GM12891 (cell line): ENCODE measurements around the gene SEZ6L2.
"Not testable (repeated sequence)": the region's sequence is repeated elsewhere in the genome, so short reads cannot be mapped to it uniquely, and the experiment has no call there.

Experiments
- DNase-seq: peaks from one replicate; pipeline ENCODE4 v3.0.0; 2011; ENCODE audit warnings: low spot score; ENCODE audit not compliant: insufficient read length
- FAIRE-seq: peaks from 2 replicates; lab custom pipeline; 2011; peaks lifted over from hg19 to GRCh38; lab: Jason Lieb, UNC
- PAX5 ChIP-seq: IDR thresholded peaks from 2 replicates; pipeline ENCODE4 v1.6.1; 2011; ENCODE audit warnings: low read length, moderate library complexity, mild to moderate bottlenecking; ENCODE audit not compliant: insufficient read depth, severe bottlenecking
- POLR2A ChIP-seq: IDR thresholded peaks from 2 replicates; pipeline ENCODE4 v1.6.1; 2011; ENCODE audit warnings: low read depth, low read length, control low read depth
- POLR2AphosphoS5 ChIP-seq: IDR thresholded peaks from 2 replicates; pipeline ENCODE4 v1.6.1; 2011; ENCODE audit warnings: low read depth, low read length, control low read depth
- POU2F2 ChIP-seq: IDR thresholded peaks from 2 replicates; pipeline ENCODE4 v1.6.1; 2011; ENCODE audit warnings: low read depth, mild to moderate bottlenecking, control low read depth, low read length, moderate library complexity
- SPI1 ChIP-seq: IDR thresholded peaks from 2 replicates; pipeline ENCODE4 v1.6.1; 2011; ENCODE audit warnings: low read depth, low read length, control low read depth
- TAF1 ChIP-seq: IDR thresholded peaks from 2 replicates; pipeline ENCODE4 v1.6.1; 2011; ENCODE audit warnings: low read depth, low read length, control low read depth

The SEZ6L2 gene

DNA sequence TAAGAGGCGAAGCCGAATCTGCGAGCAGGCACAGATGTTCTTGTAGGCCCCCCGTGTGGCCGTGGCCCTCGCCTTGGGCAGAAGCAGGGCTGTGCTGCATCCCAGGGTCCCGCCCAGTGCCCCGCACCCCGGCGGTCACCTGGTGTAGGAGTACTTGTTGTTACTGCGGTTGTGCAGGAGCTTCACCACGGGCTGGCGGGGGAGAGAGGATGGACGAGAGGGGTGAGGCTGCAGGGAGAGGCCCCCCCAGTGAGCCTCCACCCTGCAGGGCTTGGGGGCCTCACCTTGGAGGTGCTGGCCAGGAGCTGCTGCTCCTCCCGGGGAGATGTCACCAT is 12.3 kb upstream of the SEZ6L2 start:
- FAIRE-seq (no peak), DNase-seq (no peak)
- TF ChIP-seq PAX5 (no peak), TAF1 (no peak)

DNA sequence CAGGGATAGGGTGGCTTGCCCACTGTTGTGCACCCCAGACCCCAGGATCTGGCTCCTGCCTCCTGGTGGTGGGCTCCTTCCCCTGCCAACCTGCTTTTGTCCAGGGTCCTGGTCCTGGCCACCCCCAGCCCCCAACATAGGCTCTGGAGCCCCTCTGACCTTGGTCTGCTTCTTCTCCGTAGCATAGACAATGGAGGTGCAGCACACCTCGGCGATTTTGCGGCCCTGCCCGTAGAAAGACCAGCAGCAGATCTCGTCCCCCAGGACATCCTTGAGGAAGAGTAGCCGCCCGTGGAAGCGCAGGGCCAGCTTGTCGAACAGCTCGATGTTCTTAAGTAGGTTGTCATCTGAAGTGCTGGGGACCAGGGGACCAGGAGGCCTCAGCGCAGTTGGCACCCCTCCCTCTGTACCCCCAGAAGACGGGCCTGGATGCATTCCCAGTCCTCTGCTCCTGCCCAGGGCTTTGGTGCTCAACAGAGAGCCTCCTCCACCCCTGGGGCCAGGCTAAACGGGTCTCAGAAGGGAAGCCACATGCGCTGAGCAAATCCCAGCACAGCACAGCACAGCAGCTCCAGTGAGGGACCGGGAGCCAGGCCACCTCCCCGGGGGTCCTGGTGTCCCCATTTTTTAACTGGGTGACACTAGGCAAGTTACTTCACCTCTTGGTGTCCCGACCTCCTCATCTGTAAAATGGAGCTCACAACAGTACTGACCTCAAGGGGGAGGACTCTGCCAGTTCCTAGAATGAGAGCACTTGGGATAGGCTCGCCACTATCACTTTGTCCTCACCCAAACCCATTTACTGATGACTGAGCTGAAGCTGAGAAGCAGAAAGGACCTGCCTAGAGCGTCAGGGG is 11.7 kb upstream of the SEZ6L2 start:
- no peak for TF ChIP-seq POLR2AphosphoS5
- DNase-seq (no peak), FAIRE-seq (no peak)

DNA sequence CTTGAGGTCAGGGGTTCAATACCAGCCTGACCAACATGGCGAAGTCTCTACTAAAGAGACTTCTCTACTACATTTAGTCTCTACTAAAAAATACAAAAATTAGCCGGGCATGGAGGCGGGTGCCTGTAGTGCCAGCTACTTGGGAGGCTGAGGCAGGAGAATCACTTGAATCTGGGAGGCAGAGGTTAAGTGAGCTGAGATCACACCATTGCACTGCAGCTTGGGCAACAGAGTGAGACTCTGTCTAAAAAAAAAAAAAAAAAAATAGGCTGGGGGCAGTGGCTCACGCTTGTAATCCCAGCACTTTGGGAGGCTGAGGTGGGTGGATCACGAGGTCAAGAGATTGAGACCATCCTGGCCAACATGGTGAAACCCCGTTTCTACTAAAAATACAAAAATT is 10.5 kb upstream of the SEZ6L2 start:
- not testable (repeated sequence) for FAIRE-seq, DNase-seq

DNA sequence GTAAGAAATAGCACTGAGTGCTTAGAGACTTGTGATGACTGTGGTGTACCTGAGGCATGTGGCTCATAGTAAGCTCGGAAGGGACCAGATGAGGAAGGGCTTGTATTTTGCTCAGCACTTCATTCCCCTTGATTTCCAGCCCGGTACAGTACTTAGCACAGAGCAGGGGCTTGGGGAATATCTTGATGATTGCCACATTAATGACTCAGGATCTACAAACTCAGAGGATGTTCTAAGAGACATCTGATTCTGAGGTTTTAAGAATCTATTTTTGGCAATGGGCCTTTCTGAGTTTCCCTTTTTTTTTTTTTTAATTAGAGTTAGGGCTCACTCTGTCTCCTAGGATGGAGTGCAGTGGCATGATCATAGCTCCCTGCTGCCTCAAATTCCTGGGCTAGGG is 10.0 kb upstream of the SEZ6L2 start:
- no peak for FAIRE-seq
- no peak for DNase-seq
- TF ChIP-seq PAX5 (no peak), TAF1 (no peak), POLR2AphosphoS5 (no peak), POLR2A (no peak), POU2F2 (no peak), SPI1 (no peak)

DNA sequence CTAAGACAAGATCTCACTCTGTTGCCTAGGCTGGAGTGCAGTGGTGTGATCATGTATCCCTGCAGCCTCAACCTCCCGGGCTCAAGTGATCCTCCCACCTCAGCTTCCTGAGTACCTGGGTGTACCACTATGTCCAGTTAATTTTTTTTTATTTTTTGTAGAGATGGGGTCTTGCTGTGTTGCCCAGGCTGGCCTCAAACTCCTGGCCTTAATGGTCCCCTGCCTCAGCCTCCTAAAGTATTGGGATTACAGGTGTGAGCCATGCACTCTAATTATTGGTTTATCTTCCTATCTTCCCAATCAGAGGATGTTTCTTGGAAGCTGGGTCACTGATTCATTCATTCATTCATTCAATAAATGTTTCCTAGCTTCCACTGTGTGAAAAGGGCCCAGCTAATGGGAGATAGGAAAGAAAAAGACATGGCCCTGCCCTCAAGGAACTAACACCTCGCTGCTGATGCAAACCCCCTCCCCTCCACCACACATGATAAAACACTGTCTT is 9.4 kb upstream of the SEZ6L2 start:
- no peak for TF ChIP-seq POU2F2
- no peak for TF ChIP-seq POLR2AphosphoS5
- TF ChIP-seq POLR2A: no peak
- TF ChIP-seq PAX5: no peak
- DNase-seq: no peak
- FAIRE-seq: no peak

DNA sequence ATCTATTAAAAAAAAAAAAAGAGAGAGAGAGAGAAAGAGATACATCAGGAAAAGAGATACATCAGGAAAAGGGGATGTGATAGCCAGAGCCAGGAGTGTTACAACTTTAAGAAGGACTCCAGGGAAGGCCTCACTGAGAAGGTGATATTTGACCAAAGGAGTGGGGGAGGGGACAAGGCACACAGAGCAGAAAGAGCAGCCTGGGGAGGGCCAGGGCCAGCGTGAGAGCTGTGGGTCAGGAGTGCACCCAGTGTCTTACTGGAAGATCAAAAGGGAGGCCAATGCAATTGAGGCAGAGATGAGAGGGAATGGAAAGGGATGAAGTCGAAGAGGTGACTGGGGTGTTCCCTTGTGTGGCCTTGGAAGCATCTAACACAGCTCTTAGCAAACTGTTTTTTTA is 8.6 kb upstream of the SEZ6L2 start:
- DNase-seq (no peak), FAIRE-seq (no peak)
- no peak for TF ChIP-seq POU2F2
- no peak for TF ChIP-seq SPI1
- no peak for TF ChIP-seq POLR2A
- TF ChIP-seq TAF1: no peak
- TF ChIP-seq PAX5: no peak
- no peak for TF ChIP-seq POLR2AphosphoS5

DNA sequence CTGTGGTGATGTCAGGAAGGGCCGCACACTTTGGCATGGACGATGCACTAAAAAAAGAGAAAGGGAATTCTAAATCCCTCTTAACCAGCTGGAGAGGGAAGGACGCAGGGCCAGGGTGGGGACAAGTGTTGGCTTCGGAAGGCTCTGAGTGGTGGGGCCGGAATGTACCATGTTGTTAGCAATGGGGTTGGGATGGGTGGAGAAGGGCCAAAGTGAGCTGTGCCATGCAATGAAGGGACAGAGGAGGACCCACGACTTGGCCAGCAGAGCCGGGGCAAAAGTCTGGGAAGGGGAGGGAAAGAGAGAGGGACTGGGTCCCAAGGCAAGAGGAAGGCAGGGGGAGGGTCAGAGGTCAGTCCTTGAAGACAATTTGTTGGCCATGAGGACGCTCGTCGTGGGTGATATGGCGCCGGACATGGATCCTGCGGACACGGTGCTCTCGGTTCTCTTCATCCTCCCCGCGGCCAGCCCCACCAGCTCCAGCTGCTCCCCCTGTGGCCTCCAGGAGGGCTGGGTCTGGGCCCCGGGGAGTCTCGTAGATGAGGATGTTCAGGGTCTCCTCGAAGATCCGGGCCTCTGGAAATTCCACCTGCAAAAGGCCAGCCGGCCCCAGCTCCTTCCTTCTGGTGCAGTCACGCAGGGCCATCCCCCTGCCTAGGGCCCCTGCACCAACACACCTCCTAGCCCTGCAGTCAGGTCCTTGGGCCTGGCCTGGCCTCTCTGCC is 7.3 kb upstream of the SEZ6L2 start:
- DNase-seq (no peak), FAIRE-seq (no peak)
- TF ChIP-seq PAX5 (no peak), POU2F2 (no peak), TAF1 (no peak), SPI1 (no peak), POLR2A (no peak), POLR2AphosphoS5 (no peak)

DNA sequence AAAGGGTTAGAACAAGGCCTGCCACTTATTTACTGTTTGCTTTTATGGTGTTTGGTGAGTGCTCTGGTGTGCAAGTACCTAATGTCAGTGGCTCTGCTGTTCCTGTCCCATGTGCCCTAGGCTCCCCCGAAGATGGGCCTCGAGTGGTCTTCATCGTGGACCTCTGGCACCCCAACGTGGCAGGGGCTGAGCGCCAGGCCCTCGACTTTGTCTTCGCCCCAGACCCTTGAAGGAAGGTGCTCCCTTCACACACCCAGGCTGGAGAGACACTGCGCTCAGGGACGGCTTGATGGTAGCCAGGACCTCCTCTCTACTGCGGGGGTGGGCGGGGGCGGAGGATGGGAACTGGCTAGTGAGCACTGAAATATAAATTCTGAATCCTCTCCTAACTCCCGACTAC is 6.3 kb upstream of the SEZ6L2 start:
- FAIRE-seq (no peak), DNase-seq (no peak)
- TF ChIP-seq SPI1: no peak
- no peak for TF ChIP-seq POLR2A
- no peak for TF ChIP-seq POLR2AphosphoS5
- no peak for TF ChIP-seq POU2F2
- no peak for TF ChIP-seq TAF1
- TF ChIP-seq PAX5: no peak

DNA sequence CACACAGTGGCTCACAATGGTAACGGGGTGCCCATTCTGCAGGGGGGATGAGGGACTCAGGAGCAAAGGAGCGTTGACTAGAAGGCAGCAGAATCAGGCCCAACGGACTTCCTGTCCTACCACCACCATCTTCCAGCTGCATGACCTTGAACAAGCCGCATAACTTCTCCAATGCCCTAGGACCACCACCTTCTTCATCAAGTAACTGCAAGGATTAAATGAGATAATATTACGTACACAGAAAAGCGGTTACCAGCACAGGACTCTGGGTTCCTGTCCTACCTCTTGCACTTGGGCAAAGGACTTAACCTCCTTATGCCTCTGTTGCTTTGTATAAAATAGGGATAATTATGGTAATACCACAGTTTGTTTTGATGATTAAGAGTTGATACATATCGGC is 5.6 kb upstream of the SEZ6L2 start:
- DNase-seq: no peak
- TF ChIP-seq POLR2AphosphoS5: no peak
- TF ChIP-seq POLR2A: no peak
- TF ChIP-seq PAX5: no peak
- no peak for TF ChIP-seq SPI1
- TF ChIP-seq TAF1: no peak
- no peak for TF ChIP-seq POU2F2
- FAIRE-seq: no peak

DNA sequence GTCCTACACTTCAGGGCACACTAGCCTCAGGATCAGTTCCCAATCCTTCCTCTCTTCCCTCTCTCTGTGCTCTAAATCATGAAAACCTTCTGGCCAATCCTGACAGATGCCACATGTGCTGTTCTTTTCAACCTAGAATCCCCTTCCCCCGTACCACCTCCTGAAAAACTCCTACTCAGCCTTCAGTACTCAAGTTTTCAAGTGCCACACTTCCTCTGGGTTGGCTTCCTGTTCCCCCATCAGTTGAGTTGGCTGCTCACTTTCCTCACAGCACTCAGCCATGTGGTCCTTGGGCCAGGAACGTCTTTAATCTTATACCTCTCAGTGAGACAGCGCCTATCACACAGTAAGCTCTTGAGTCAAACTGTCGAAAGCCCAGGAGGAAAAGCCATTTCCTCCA is 4.2 kb upstream of the SEZ6L2 start:
- no peak for DNase-seq
- no peak for FAIRE-seq
- TF ChIP-seq PAX5 (no peak), POLR2AphosphoS5 (no peak), SPI1 (no peak), POLR2A (no peak), POU2F2 (no peak), TAF1 (no peak)
